ENCODE data around the gene UCN3.
"Not testable (repeated sequence)": the region's sequence is repeated elsewhere in the genome, so short reads cannot be mapped to it uniquely, and the experiment has no call there.

UCN3 gene

DNA sequence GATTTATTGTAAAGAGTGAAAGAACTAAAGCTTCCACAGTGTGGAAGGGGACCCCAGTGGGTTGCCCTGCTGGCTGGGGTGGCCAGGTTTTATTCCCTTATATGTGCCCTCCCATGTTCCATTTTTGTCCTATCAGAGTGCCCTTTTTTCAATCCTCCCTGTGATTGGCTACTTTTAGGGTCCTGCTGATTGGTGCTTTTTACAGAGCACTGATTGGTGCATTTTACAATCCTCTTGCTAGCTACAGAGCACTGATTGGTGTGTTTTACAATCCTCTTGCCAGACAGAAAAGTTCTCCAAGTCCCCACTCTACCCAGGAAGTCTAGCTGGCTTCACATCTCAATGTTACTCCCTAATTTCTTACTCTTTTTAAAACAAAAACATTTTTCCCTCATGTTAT lies 46.0 kb downstream of the UCN3 start:
- DNase-seq (ENCODE audit: low spot score) = not testable (repeated sequence)

DNA sequence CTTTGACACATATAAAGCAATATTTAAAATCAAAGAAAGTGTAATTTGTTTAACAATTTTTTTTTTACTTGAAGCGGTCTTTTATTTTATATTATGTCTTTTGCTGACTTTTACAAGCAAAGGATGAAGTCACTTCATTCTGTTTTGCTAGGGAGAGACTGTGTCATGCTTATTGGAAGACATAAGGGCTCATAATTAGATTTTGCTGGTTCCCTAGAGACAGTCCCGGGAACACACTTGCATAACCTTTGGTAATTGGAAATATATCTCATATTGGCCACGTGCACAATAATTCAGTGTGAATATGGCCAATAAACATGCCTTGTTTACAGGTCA lies 47.1 kb downstream of the UCN3 start:
- peak; percentile 10 for DNase-seq (ENCODE audit: low spot score)

DNA sequence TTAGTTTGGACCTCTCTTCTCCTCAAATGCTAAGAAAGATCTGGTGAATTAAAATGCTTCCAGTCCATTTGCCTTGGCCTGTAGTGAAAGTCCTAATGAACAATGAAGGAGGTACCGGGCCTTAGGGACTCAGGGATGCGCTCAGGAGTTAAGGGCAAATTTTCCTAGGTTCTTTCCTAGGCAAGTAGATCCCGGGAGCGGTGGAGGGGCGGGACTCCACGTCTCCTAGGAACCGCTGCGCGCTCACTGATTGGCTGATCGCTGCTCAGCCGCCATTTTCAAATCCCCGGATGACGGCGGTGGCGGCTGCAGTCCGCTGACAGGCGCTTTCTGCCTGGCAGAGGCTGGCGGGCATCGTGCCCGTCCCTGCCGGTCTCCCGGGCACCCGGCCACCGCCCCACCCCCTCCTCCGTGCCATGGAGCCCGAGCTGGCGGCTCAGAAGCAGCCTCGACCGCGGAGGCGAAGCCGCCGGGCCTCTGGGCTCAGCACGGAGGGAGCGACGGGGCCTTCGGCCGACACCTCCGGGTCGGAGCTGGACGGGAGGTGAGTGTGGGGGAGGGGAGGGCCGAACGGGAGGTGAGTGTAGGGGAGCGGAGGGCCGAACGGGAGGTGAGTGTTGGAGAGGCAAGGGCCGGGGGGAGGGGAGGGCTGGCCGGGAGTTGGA lies 47.6 kb downstream of the UCN3 start, which contains the start of gene NET1:
TSS of gene NET1 (plus strand) at position 281 of the 665 bp plus-strand sequence. CDS start at position 417, 136 bp downstream.
- DNase-seq (ENCODE audit: low spot score) = peak; percentile 99

DNA sequence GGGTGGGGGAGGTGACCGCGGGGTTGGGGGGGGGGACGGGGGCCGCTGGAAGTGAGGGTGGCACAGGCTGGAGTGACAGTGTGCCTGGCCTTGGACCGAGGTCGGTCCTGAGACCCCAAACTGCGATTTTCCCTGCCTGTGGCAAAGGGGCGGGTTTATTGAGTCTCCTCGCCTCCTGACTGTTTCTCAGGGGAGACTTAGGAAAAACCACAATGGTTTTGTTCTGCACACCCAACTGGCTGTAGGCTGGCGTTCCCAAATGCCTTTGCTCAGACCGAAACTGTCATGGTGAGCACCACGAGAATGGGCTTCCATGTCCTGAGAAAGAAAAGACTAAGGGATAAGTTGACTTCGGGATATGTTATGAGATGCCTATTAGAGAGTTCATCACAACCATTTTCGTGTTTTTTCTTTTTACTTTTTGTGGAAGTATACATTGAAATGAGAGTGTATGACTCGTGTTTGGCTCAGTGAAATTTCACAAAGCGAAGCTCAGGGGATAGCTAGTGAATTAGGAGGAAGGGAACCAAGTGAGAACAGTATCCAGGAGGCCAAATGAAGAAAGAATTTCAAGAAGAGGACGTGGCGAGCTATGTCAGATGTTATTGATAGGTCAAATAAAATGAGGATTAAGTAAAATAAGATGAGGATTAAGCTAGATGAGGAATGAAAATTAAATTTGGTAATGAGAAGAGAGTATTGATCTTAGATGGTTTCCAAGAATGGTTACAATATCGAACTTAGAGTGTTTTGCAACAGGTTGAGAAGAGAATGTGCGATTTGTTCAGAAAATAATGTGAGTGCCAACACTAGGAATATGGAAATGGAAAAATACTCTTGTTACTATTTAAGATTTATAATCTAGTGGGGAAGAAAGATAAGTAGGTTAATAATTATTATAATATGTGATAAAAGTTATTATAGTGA lies 48.5 kb downstream of the UCN3 start:
- peak; percentile 63 for DNase-seq (ENCODE audit: low spot score)

DNA sequence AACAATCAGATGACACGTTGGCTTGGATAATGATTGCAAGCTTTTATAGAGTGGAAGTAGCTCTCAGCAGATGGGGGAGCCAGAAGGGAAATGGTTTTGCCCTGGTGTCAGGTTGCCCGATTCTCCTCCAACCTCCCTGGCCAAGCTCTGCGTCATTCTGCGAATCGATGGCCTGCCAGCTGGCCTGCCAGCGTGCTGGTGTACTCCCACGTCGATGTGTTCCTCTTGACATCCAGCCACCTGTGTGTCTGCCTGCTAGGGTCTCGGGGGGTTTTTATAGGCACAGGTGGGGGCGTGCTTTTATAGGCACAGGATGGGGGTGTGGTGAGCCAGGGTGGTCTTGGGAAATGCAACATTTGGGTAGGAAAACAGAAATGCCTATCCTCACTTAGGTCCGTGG lies 52.2 kb downstream of the UCN3 start:
- no peak for DNase-seq (ENCODE audit: low spot score)

DNA sequence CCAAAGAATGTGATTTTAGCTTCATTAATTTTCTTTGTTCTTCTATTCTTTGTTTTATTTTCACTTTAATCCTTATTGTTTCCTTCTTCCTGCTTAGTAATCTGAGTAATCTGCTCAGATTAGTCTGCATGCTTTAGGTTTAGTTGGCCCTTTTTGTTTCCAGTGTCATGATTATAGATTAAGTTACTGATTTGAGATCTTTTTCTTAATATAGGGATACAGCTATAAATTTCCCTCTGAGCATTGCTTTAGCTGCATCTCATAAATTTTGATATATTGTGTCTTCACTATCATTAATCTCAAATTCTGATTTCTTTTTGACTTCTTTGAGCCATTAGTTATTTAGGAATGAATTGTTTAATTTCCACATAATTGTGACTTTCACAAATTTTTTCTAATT lies 53.8 kb downstream of the UCN3 start:
- no peak for DNase-seq (ENCODE audit: low spot score)

DNA sequence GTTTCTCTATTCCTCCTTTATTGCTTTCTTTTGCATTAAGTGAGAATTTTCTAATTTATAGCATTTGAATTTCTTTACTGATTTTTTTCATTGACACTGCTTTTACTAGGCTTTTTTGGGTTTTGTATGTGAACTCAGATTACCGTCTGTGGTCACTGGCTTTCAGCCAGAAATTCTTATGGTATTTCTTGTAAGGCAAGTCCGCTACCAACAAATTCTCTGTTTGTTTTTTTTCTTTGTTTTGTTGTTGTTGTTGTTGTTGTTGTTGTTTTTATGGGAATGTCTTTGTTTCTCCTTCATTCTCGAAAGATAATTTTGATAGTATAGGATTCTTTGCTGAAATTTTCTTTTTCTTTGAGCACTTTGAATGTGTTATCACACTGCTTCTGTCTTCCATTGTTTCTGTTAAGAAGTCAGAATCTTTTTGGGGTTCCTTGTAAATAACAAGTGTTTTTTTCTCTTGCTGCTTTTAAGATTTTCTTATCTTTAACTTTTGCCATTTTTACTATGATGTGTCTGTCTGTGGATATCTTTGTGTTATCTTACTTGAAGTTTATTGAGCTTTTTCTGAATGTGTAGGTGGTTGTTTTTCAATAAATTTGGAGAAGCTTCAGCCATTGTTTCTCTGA lies 54.8 kb downstream of the UCN3 start:
- no peak for DNase-seq (ENCODE audit: low spot score)

DNA sequence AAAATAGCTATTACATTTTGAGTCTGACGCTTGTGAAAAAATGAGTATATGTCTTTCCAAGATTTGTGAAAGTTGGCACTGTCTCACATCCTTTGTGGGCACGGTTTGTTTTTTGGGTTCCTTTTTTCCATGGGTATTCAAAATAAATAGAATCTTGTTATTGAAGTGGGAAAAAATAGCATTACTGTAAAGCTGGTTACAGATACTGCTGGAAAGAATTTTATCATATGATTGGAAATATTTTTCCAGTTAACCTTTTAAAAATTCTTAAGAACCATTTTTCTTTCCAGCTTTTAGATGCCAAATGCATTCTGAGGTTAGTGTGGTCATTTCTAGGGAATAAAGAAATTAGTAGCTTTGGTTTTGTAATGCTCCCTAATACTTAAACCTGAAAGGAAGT lies 59.0 kb downstream of the UCN3 start:
- DNase-seq (ENCODE audit: low spot score) = no peak

Measured in AG08396 (cell line).